HG03442 (cell line): Measurements from ENCODE around the gene ZNF783.
"Not testable (repeated sequence)": the region's sequence is repeated elsewhere in the genome, so short reads cannot be mapped to it uniquely, and the experiment has no call there.

ENCODE experiments used
- ATAC-seq: cut with Tn5 transposase; IDR thresholded peaks from one replicate; pipeline ENCODE4 v1.9.1; 2021; ENCODE audit warnings: mild to moderate bottlenecking, moderate library complexity; ENCODE audit not compliant: unreplicated experiment

The ZNF783 gene

DNA sequence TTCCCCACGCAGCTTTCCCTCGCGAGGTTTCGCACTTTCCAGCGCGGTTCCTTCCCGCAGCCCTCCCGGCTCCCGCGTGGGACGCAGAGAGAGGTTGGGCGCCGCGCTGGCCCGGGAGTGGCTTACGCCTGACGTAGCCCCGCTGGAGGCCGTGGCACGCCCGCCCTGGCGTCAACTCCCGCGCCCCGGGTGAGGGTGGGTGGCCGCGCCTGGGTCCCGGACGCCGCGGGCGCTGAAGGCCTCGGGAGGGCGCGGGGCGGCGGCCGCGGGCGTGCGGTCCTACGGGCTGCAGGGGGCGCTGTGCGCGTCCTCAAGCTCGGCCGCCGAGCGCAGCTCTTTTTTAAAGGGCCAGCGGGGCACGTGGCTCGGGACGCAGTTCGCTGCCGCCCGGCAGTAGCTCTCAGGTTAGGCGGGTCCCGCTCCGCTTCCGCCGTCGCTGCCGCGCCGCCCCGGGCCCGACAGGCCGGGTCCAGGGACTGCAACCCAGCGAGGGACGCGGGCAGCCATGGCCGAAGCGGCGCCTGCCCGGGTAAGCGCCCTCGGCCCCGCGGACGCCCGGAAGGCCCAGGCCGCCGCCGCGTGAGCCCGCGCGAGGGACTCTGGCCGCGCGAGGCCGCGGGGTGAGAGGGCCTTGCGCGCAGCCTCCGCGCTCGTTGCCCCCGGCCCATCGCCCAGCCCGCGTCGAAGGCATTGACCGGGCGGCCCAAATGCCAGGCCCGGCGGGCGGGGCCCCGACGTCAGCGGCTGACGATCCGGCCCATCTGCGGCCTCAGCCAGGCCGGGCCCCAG is at the start of gene ZNF783:
TSS of gene ZNF783 (plus strand) at position 368 of the 789 bp plus-strand sequence. CDS start at position 506, 138 bp downstream.
- peak; percentile 82 for ATAC-seq

DNA sequence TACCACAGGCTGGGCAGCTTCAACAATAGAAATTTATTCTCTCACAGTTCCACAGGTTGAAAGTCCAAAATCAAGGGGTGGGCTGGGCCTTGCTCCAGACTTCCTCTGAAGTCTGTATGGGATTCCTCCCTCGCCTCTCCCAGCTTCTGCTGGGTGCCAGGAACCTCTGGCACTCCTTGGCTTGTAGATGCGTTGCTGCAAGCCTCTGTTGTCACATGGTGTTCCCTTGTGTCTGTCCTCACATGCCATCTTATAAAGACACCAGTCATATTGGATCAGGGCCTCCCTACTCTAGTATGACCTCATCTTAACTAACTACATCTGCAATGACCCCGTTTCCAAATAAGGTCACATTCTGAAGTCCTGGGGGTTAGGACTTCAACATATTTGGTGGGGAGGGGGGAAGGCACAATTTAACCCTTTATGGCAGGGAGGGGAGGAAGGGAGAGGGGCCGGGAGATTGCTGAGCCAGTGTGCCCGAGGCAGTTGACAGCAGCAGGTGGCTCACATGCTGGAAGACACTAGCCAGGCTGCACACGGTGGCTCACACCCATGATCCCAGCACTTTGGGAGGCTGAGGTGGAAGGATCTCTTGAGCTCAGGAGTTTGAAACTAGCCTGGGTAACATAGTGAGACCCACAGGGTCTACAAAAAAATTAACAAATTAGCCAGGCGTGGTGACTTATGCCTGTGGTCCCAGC is 47.8 kb upstream of the ZNF783 start:
- no peak for ATAC-seq

GRCh38 chr7:149216402-149216801 is 45.6 kb upstream of the ZNF783 start:
- no peak for ATAC-seq

DNA sequence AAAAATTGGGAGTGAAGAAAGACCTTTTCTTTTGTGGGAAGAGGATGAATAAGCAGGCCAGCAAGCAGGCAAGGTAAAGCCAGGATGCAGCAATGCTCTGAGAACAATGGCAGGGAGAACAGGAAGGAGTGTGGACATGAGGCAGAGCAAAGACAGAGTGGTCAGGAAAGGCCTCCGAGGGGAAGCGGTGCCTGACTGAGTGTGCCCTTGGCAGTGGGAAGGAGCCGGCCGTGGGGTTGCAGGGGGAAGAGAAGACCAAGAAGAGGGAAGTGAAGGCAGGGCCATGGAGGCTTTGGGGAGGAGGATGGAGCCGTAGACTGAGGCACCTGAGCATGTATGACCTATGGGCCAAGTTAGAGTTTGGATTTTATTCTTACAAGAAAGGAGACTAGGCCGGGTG is 44.4 kb upstream of the ZNF783 start:
- no peak for ATAC-seq

DNA sequence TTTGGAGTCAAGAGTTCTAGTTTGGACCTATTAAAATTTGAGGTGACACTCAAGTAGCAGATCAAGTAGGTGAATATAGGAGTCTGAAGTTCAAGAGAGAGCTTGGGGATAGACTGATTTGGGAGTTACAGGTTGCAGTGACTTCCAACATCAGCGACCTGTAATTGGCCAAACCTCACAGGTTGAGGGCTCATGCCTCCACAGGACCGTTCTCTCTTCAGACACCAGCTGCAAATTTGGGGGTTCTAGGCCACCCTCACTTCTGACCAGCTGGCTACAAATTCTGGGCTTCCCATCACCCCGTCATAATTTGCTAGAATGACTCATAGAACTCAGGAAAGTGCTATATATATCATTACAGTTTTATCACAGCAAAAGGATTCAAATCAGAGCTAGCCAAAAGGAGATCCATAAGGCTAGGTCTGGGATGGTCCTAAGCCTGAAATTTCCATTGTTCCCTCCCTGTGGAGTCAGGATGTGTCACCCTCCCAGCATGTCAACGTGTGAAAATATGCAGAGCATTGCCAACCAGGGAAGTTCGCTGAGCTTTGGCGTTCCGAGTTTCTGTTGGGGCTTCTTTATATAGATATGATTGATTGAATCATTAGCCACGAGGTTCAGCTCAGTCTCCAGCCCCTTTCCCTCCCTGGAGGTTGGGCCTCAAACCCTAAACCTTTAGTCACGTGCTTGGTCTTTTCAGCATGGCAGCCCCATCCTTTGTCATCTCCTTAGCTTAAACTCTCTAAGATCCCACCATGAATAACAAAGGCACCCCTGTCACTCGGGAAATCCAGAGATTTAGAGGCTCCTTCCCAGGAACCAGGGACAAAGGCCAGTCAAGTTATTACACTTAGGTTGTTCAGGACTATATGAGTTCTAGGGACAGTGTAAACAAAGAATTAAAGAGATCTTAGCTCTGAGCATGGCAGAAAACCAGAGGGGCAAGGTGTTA is 43.3 kb upstream of the ZNF783 start:
- ATAC-seq: no peak

- ATAC-seq: no peak
These were observed 41.5 kb upstream of the ZNF783 start for GRCh38 chr7:149220534-149220933.

DNA sequence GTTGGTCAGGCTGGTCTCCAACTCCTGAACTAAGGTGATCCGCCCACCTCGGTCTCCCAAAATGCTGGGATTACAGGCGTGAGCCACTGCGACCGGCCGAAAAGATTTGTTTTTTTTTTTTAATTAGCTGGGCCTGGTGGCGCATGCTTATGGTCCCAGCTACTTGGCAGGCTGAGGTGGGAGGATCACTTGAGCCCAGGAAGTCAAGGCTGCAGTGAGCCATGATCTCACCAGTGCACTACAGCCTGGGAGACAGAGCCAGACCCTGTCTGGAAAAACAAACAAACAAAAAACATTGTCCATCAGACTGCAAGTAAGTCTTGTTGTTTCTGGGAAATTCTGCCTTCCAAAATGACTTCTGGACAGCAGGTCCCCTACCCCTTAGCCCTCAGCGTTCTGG is 38.8 kb upstream of the ZNF783 start:
- ATAC-seq: no peak

DNA sequence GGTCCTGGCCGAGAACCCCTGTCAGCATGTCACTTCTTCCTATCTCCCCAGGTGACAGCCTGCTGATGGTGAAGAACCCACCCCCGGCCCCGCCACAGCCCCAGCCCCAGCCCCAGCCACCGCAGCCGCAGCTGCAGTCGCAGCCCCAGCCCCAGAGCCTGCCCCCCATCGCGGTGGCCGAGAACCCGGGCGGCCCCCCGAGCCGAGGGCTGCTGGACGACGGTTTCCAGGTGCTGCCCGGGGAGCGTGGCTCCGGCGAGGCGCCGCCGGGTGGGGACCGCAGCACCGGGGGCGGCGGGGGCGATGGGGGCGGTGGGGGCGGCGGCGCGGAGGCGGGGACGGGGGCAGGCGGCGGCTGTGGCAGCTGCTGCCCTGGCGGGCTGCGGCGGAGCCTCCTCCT is 38.2 kb upstream of the ZNF783 start:
- no peak for ATAC-seq

DNA sequence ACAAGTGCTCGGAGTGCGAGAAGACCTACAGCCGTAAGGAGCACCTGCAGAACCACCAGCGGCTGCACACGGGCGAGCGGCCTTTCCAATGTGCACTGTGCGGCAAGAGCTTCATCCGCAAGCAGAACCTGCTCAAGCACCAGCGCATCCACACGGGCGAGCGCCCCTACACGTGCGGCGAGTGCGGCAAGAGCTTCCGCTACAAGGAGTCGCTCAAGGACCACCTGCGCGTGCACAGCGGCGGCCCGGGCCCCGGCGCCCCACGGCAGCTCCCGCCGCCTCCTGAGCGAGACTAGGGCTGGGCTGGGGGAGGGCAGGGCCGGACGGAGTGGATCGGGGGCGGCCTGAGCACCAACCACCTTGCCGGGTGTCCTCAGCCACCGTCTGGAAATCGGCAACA is 37.6 kb upstream of the ZNF783 start:
- no peak for ATAC-seq

DNA sequence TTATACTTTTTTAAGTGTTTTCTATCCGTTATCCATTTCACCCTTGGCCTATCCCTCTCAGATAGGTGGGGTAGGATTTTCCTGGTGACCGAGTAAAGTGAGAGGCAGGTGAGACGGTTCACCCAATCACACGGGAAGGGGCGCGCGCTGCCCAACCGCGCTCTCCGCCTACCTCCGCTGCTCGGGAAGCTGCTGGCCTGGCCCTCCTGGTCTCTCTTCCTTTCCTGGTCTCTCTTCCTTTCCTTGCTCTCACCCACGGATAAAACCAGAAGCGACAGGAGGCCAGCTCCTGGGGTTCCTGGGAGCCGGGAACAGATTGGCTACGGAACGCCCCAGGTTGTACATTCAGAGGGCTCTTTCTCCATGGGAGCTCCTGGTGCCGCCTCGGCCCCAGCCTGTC is 36.9 kb upstream of the ZNF783 start:
- ATAC-seq: no peak

- ATAC-seq: no peak
These were observed 36.3 kb upstream of the ZNF783 start for GRCh38 chr7:149225656-149226055.

DNA sequence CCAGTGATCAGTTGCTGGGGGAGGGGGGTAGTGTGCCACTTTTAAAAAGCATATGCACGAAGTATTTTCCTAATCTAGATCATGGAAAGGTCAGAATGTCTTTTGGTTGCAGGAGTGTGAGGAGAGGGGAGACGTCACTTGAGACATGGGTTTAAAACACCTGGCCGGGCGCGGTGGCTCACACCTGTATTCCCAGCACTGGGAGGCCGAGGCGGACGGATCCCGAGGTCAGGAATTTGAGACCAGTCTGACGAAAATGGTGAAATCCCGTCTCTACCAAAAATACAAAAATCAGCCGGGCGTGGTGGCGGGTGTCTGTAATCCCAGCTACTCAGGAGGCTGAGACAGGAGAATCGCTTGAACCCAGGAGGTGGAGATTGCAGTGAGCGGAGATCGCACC is 35.6 kb upstream of the ZNF783 start:
- ATAC-seq: not testable (repeated sequence)

GRCh38 chr7:149226840-149227494 is 35.0 kb upstream of the ZNF783 start:
- no peak for ATAC-seq

- no peak for ATAC-seq
These were observed 33.0 kb upstream of the ZNF783 start for GRCh38 chr7:149228831-149229471.

DNA sequence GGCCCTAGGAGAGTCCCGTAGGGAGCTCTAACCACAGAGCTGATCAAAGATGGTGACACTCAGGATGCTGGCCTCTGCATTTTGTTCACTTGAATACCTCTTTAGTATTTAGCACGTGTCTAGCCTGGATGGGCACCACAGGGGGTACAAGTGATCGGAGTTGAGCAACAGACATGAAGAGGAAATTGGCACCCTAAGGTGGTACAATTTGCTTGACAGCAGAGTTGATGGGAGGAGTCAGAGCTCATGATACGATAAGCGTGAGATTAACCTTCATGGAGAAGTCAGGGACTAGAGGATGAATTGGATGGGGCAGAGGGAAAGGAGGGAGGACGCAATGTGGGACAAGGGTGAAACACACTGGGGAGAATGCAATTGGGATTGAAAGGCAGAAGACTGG is 32.5 kb upstream of the ZNF783 start:
- ATAC-seq: no peak

GRCh38 chr7:149232362-149232761 is 29.6 kb upstream of the ZNF783 start:
- ATAC-seq: no peak

DNA sequence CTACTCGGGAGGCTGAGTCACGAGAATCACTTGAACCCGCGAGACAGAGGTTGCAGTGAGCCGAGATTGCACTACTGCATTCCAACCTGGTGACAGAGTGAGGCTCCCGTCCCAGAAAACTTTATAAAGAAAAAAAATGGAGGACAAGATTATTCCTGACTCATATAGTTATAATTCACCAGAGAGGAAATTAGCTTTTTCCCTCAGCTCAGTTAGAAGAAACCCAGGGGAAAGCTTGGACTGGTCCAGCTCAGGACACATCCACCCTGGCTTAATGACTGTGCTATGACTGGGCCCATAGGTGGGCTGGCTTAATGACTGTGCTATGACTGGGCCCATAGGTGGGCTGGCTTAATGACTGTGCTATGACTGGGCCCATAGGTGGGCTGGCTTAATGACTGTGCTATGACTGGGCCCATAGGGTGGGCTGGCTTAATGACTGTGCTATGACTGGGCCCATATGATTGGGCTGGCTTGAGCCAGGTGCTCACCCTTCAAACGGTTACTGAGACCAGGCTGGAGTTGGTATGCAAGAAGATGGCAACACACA is 28.3 kb upstream of the ZNF783 start:
- ATAC-seq: not testable (repeated sequence)

GRCh38 chr7:149237502-149237901 is 24.5 kb upstream of the ZNF783 start:
- no peak for ATAC-seq

DNA sequence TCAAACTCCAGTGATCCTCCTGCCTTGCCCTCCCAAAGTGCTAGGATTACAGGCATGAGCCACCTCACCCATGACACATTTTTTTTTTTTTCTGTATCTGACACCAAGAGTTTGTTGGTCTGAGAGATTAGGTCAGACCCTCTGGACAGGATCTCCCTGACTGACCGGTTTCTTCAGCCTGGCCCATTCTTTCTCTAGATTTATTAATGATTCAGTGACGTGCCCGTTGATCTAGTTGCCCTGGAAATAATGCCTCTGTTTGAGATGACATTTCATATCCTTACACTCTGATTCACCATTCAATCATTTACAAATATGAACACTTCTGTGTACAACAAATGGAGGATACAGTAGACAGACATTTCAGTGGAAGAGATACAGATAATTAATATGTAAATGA is 23.9 kb upstream of the ZNF783 start:
- ATAC-seq: no peak
